Measurements from ENCODE around the gene WNT11.

Gene WNT11

DNA sequence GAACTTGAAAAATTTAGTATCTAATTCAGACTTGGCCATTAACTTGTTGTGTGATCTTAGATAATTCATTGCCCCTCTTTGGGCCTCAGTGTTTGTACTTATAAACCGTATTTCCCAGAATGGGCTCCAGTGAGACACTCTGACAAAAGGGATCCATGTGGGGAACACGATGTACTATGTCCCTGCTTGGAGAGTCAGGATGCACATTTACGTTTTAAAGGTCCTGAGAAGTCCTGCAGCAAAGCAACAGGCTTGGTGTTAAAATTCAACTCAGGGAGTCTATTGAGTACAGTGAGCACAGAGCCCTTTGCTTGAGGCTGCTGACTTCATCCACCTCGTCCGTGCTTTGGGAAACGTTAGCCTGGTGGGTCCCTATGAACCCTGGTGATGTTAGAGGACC is 9.0 kb downstream of the WNT11 start:
- Histone ChIP-seq H3K9me3 (ENCODE audit: control insufficient read depth, insufficient read depth, low read length) (no peaks in the 10 kb centered on the region), H3K4me1 (ENCODE audit: control insufficient read depth, low read length) (no peaks in the 10 kb centered on the region), H3K4me2 (ENCODE audit: low read length) (no peak overlapping the region), H4K20me1 (ENCODE audit: control insufficient read depth, insufficient read depth, low read depth, low read length) (no peaks in the 10 kb centered on the region), H3K36me3 (ENCODE audit: control insufficient read depth, low read length) (no peaks in the 10 kb centered on the region), H3F3A (ENCODE audit: control insufficient read depth, insufficient read depth) (no peaks in the 10 kb centered on the region), H3K27me3 (ENCODE audit: control insufficient read depth, low read length) (no peaks in the 10 kb centered on the region), H3K79me2 (ENCODE audit: control insufficient read depth, low read length) (no peaks in the 10 kb centered on the region), H3K27ac (ENCODE audit: low read depth, low read length) (no peak overlapping the region), H3K4me3 (ENCODE audit: low read length) (no peak overlapping the region), H3K9me2 (replicated peaks; ENCODE audit: control insufficient read depth, low read length) (no peaks in the 10 kb centered on the region)
- no peak for TF ChIP-seq EZH2phosphoT487 (IDR thresholded peaks at IDR 0.05; ENCODE audit: borderline replicate concordance, low read length)
- TF ChIP-seq, protein P1, sequence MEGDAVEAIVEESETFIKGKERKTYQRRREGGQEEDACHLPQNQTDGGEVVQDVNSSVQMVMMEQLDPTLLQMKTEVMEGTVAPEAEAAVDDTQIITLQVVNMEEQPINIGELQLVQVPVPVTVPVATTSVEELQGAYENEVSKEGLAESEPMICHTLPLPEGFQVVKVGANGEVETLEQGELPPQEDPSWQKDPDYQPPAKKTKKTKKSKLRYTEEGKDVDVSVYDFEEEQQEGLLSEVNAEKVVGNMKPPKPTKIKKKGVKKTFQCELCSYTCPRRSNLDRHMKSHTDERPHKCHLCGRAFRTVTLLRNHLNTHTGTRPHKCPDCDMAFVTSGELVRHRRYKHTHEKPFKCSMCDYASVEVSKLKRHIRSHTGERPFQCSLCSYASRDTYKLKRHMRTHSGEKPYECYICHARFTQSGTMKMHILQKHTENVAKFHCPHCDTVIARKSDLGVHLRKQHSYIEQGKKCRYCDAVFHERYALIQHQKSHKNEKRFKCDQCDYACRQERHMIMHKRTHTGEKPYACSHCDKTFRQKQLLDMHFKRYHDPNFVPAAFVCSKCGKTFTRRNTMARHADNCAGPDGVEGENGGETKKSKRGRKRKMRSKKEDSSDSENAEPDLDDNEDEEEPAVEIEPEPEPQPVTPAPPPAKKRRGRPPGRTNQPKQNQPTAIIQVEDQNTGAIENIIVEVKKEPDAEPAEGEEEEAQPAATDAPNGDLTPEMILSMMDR (IDR thresholded peaks at IDR 0.05; ENCODE audit: low read depth, low read length, poor library complexity, severe bottlenecking), result no peak

DNA sequence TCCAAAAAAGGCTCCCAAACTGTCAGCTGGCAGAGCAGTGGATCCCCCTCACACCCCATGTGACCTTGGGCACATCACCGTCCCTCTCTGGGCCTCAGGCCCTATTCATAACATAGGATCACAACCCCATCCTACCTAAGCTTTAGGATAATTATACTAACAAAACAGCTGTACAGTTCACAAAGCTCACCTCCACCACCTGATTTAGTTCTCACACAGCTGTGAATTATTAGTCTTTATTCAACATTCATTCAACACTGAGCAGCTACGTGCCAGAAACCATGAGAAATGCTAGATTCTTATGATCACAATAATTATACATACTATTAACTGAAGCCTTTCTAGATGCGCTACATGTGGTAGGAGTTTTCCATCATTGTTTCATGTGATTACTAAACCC is 9.5 kb downstream of the WNT11 start:
- TF ChIP-seq EZH2phosphoT487 (IDR thresholded peaks at IDR 0.05; ENCODE audit: borderline replicate concordance, low read length), result no peak
- TF ChIP-seq, protein P1 (IDR thresholded peaks at IDR 0.05; ENCODE audit: low read depth, low read length, poor library complexity, severe bottlenecking), result no peak
- no peak overlapping the region for H3K27ac ChIP-seq (ENCODE audit: low read depth, low read length)
- H4K20me1 ChIP-seq (ENCODE audit: control insufficient read depth, insufficient read depth, low read depth, low read length), result no peaks in the 10 kb centered on the region
- no peaks in the 10 kb centered on the region for H3K27me3 ChIP-seq (ENCODE audit: control insufficient read depth, low read length)
- no peaks in the 10 kb centered on the region for H3K36me3 ChIP-seq (ENCODE audit: control insufficient read depth, low read length)
- H3K9me3 ChIP-seq (ENCODE audit: control insufficient read depth, insufficient read depth, low read length), result no peaks in the 10 kb centered on the region
- H3F3A ChIP-seq (ENCODE audit: control insufficient read depth, insufficient read depth), result no peaks in the 10 kb centered on the region
- no peak overlapping the region for H3K4me3 ChIP-seq (ENCODE audit: low read length)
- no peak overlapping the region for H3K4me2 ChIP-seq (ENCODE audit: low read length)
- H3K79me2 ChIP-seq (ENCODE audit: control insufficient read depth, low read length), result no peaks in the 10 kb centered on the region
- no peaks in the 10 kb centered on the region for H3K9me2 ChIP-seq (replicated peaks; ENCODE audit: control insufficient read depth, low read length)
- no peaks in the 10 kb centered on the region for H3K4me1 ChIP-seq (ENCODE audit: control insufficient read depth, low read length)

- no peak overlapping the region for H3K27ac ChIP-seq (ENCODE audit: low read depth, low read length)
- no peaks in the 10 kb centered on the region for H3F3A ChIP-seq (ENCODE audit: control insufficient read depth, insufficient read depth)
- H3K9me3 ChIP-seq (ENCODE audit: control insufficient read depth, insufficient read depth, low read length), result no peaks in the 10 kb centered on the region
- H3K9me2 ChIP-seq (replicated peaks; ENCODE audit: control insufficient read depth, low read length), result no peaks in the 10 kb centered on the region
- no peak overlapping the region for H3K4me2 ChIP-seq (ENCODE audit: low read length)
- H3K27me3 ChIP-seq (ENCODE audit: control insufficient read depth, low read length), result no peaks in the 10 kb centered on the region
- H4K20me1 ChIP-seq (ENCODE audit: control insufficient read depth, insufficient read depth, low read depth, low read length), result no peaks in the 10 kb centered on the region
- no peaks in the 10 kb centered on the region for H3K4me1 ChIP-seq (ENCODE audit: control insufficient read depth, low read length)
- no peaks in the 10 kb centered on the region for H3K36me3 ChIP-seq (ENCODE audit: control insufficient read depth, low read length)
- no peak for TF ChIP-seq EZH2phosphoT487 (IDR thresholded peaks at IDR 0.05; ENCODE audit: borderline replicate concordance, low read length)
- TF ChIP-seq, protein P1 (IDR thresholded peaks at IDR 0.05; ENCODE audit: low read depth, low read length, poor library complexity, severe bottlenecking), result no peak
- H3K4me3 ChIP-seq (ENCODE audit: low read length), result no peak overlapping the region
- no peaks in the 10 kb centered on the region for H3K79me2 ChIP-seq (ENCODE audit: control insufficient read depth, low read length)
Measured at GRCh38 chr11:76194872-76195668, 11.2 kb downstream of the WNT11 start.

All from DOHH2 (cell line).